GM23338 (cell line): Measurements from ENCODE around the gene AP2B1. TPM values are rescaled to one million over a fixed set of nuclear protein-coding genes. Genes with fewer than 3 reads are reported as not detected.

Source experiments
- ATAC-seq: fragments of 200-7000 bp; cut with Tn5 transposase; 3 replicates; pipeline ENCODE4 v1.9.1; 2020
- DNase-seq: peaks from one replicate; pipeline ENCODE4 v3.0.0-alpha.2; 2015; ENCODE audit warnings: low spot score
- H2AFZ ChIP-seq: fragments of 200-600 bp; sonication (generic); 2 replicates; pipeline ENCODE4 v1.8.0; 2016; ENCODE audit warnings: antibody characterized with exemption, mild to moderate bottlenecking, moderate library complexity
- H3F3A ChIP-seq: fragments of 200-600 bp; sonication (generic); replicated peaks from 2 replicates; pipeline ENCODE4 v1.8.0; 2017; ENCODE audit warnings: antibody characterized with exemption, mixed run types, low read depth
- H3K27ac ChIP-seq: fragments of 200-600 bp; sonication (generic); 2 replicates; pipeline ENCODE4 v1.6.1; 2016; ENCODE audit warnings: low read depth
- H3K27me3 ChIP-seq: fragments of 200-600 bp; sonication (generic); 2 replicates; pipeline ENCODE4 v1.8.0; 2016; ENCODE audit warnings: mild to moderate bottlenecking, mixed run types, moderate library complexity; ENCODE audit not compliant: insufficient read depth
- H3K36me3 ChIP-seq: fragments of 200-600 bp; sonication (generic); 2 replicates; pipeline ENCODE4 v1.8.0; 2016; ENCODE audit warnings: mild to moderate bottlenecking; ENCODE audit not compliant: insufficient read depth
- H3K4me1 ChIP-seq: fragments of 200-600 bp; sonication (generic); 2 replicates; pipeline ENCODE4 v1.8.0; 2016; ENCODE audit warnings: mild to moderate bottlenecking, moderate library complexity; ENCODE audit not compliant: insufficient read depth
- H3K4me2 ChIP-seq: fragments of 200-600 bp; sonication (generic); 2 replicates; pipeline ENCODE4 v1.7.1; 2017; ENCODE audit warnings: mixed run types
- H3K4me3 ChIP-seq: fragments of 200-600 bp; sonication (generic); 2 replicates; pipeline ENCODE4 v1.6.1; 2016; ENCODE audit warnings: mixed run types
- H3K79me2 ChIP-seq: fragments of 200-600 bp; sonication (generic); replicated peaks from 2 replicates; pipeline ENCODE4 v1.8.0; 2017; ENCODE audit warnings: mild to moderate bottlenecking; ENCODE audit not compliant: insufficient read depth
- H3K9me2 ChIP-seq: fragments of 200-600 bp; sonication (generic); 2 replicates; pipeline ENCODE4 v1.8.0; 2017; ENCODE audit not compliant: insufficient read depth
- H4K20me1 ChIP-seq: fragments of 200-600 bp; sonication (generic); replicated peaks from 2 replicates; pipeline ENCODE4 v1.8.0; 2017; ENCODE audit warnings: mild to moderate bottlenecking; ENCODE audit not compliant: insufficient read depth
- H3K27ac Mint-ChIP-seq: 2 replicates; pipeline ENCODE4 v1.8.0; 2020; ENCODE audit warnings: inconsistent platforms, mild to moderate bottlenecking, moderate library complexity, mixed read lengths
- H3K27me3 Mint-ChIP-seq: 3 replicates; pipeline ENCODE4 v1.8.0; 2022; ENCODE audit warnings: low read depth, mild to moderate bottlenecking, moderate library complexity, mixed read lengths, inconsistent platforms; ENCODE audit not compliant: insufficient read depth, poor library complexity
- H3K36me3 Mint-ChIP-seq: 3 replicates; pipeline ENCODE4 v1.8.0; 2021; ENCODE audit warnings: low read depth, mild to moderate bottlenecking, inconsistent platforms, moderate library complexity, mixed read lengths
- H3K4me1 Mint-ChIP-seq: 3 replicates; pipeline ENCODE4 v1.8.0; 2020; ENCODE audit warnings: mild to moderate bottlenecking, inconsistent platforms, mixed read lengths
- H3K4me3 Mint-ChIP-seq: 3 replicates; pipeline ENCODE4 v1.8.0; 2021; ENCODE audit warnings: moderate library complexity, mild to moderate bottlenecking, inconsistent platforms, mixed read lengths
- H3K9me3 Mint-ChIP-seq: 3 replicates; pipeline ENCODE4 v1.8.0; 2020; ENCODE audit warnings: moderate library complexity, mild to moderate bottlenecking, inconsistent platforms, mixed read lengths
- CREB1 ChIP-seq: fragments of 250-450 bp; sonication (Bioruptor Pico); IDR thresholded peaks from 2 replicates; pipeline ENCODE4 v1.5.0; 2020; ENCODE audit warnings: low read depth, mild to moderate bottlenecking, moderate library complexity
- CTCF ChIP-seq, 2 experiments: fragments of 200-600 bp in 1 of 2; sonication (generic) in 1 of 2; conservative IDR thresholded peaks; 2 replicates each; pipeline versions ENCODE4 v1.5.1 to v1.6.1; 2016 to 2017; ENCODE audit warnings: antibody characterized with exemption in 2 of 2, low read depth in 2 of 2, mild to moderate bottlenecking in 2 of 2, moderate library complexity in 1 of 2
- ETS1 ChIP-seq: IDR thresholded peaks from 2 replicates; pipeline ENCODE4 v1.6.1; 2016; ENCODE audit warnings: antibody characterized with exemption
- EZH2 ChIP-seq: fragments of 200-600 bp; sonication (generic); IDR thresholded peaks from one replicate; pipeline ENCODE4 v1.8.0; 2017; ENCODE audit warnings: antibody characterized with exemption, mild to moderate bottlenecking, low read depth; ENCODE audit not compliant: unreplicated experiment
- EZH2phosphoT487 ChIP-seq: fragments of 200-600 bp; sonication (generic); IDR thresholded peaks from one replicate; pipeline ENCODE4 v1.8.1; 2018; ENCODE audit warnings: antibody characterized with exemption; ENCODE audit not compliant: unreplicated experiment
- JUNB ChIP-seq: IDR thresholded peaks from one replicate; pipeline ENCODE4 v1.6.1; 2016; ENCODE audit warnings: antibody characterized with exemption; ENCODE audit not compliant: unreplicated experiment
- NANOG ChIP-seq: IDR thresholded peaks from 2 replicates; pipeline ENCODE4 v1.6.1; 2016; ENCODE audit warnings: antibody characterized with exemption, borderline replicate concordance
- POLR2AphosphoS5 ChIP-seq: IDR thresholded peaks from 2 replicates; pipeline ENCODE4 v1.6.1; 2016; ENCODE audit warnings: antibody characterized with exemption, low read depth
- REST ChIP-seq: IDR thresholded peaks from one replicate; pipeline ENCODE4 v1.6.1; 2018; ENCODE audit warnings: antibody characterized with exemption; ENCODE audit not compliant: unreplicated experiment
- ZNF114 ChIP-seq: fragments of 250-450 bp; sonication (Bioruptor Pico); IDR thresholded peaks from 2 replicates; pipeline ENCODE4 v1.5.0; 2020; ENCODE audit warnings: mild to moderate bottlenecking, moderate library complexity
- ZNF462 ChIP-seq: fragments of 250-450 bp; sonication (Bioruptor Pico); IDR thresholded peaks from 2 replicates; pipeline ENCODE4 v1.5.0; 2020; ENCODE audit warnings: mild to moderate bottlenecking, moderate library complexity
- polyA plus RNA-seq: library from polyadenylated mRNA; unstranded; fragments of >200 nt; fragmentation: Nextera tagmentation; extraction: Ambion mirVana; gene quantifications from 2 replicates; pipeline ENCODE4 v1.2.1, GENCODE V29; 2016
- total RNA-seq: library from RNA; depleted of rRNA; stranded (reverse); fragments of >200 nt; shearing (Covaris generic); gene quantifications from 2 replicates; pipeline ENCODE4 v1.2.3, GENCODE V29; 2014

Gene AP2B1
- total and polyA plus RNA-seq, 2 experiments from 2014 or later, result 89.7 to 144 TPM

GRCh38 chr17:35587074-35587961, at the start of gene AP2B1 (continued):
- TF ChIP-seq EZH2, result no peak

- Mint-ChIP-seq H3K27ac (no peak within 1 kb of the TSS), H3K36me3 (no peaks in the 10 kb centered on the region), H3K27me3 (peaks cover 4% of the 10 kb centered on the region), H3K4me1 (no peaks in the 10 kb centered on the region; the same call in 2 of the 3 replicates), H3K4me3 (no peak within 1 kb of the TSS), H3K9me3 (no peaks in the 10 kb centered on the region)
- no peaks in the 10 kb centered on the region for H4K20me1 ChIP-seq
- no peaks in the 10 kb centered on the region for H3K79me2 ChIP-seq
- no peaks in the 10 kb centered on the region for H3K4me1 ChIP-seq
- H2AFZ ChIP-seq, result no peak within 1 kb of the TSS; the same call in 1 of the 2 replicates
- H3K27ac ChIP-seq, result no peak within 1 kb of the TSS
- no peaks in the 10 kb centered on the region for H3K36me3 ChIP-seq
- DNase-seq (no peak), ATAC-seq (no peak)
- no peak within 1 kb of the TSS for H3K4me3 ChIP-seq
- no peak for TF ChIP-seq POLR2AphosphoS5
- TF ChIP-seq REST, result no peak
- TF ChIP-seq CTCF (conservative IDR thresholded peaks at IDR 0.05; ENCODE audit: low read depth in 2 of 2), result no peak
- no peak for TF ChIP-seq ETS1
- TF ChIP-seq EZH2phosphoT487, result no peak
- TF ChIP-seq JUNB, result no peak
- TF ChIP-seq ZNF114 (CRISPR knock-in tag), result no peak
- TF ChIP-seq NANOG, result no peak
- TF ChIP-seq ZNF462, result no peak
- TF ChIP-seq CREB1 (CRISPR knock-in tag), result no peak
- no peaks in the 10 kb centered on the region for H3K27me3 ChIP-seq
- no peaks in the 10 kb centered on the region for H3F3A ChIP-seq
- no peaks in the 10 kb centered on the region for H3K9me2 ChIP-seq
- H3K4me2 ChIP-seq, result no peak within 1 kb of the TSS
Observed at GRCh38 chr17:35537601-35538141, 49.5 kb upstream of the AP2B1 start, which contains the start of gene SLFN12L. SLFN12L (minus strand) TSS chr17:35537678; CDS start chr17:35522364, 15,314 bp downstream.
